ENCODE results near the gene FAM210B. TPM values are rescaled to one million over a fixed set of nuclear protein-coding genes. Genes with fewer than 3 reads are reported as not detected.

The FAM210B gene
- total and polyA plus RNA-seq, 10 of the 15 experiments (the other 5 are each of a cell fraction or from before 2014, with no cell fraction given), result 0.13 to 1.4 (median 0.68) TPM

- Histone ChIP-seq H4K20me1 (ENCODE audit: control insufficient read depth, insufficient read depth) (no peaks in the 10 kb centered on the region), H3K4me1 (ENCODE audit: control insufficient read depth, insufficient read depth, low read length) (peaks cover 3% of the 10 kb centered on the region; the same call in 1 of the 2 replicates), H3K27me3 (replicated peaks in 1 of 2; ENCODE audit: control insufficient read depth in 2 of 2, insufficient read depth in 2 of 2, low read length in 1 of 2) (no peaks in the 10 kb centered on the region), H3K4me2 (ENCODE audit: control insufficient read depth, insufficient read depth) (peak within 1 kb of the TSS; percentile 98), H3K27ac (ENCODE audit: control insufficient read depth, insufficient read depth) (peak within 1 kb of the TSS; percentile 78), H3K36me3 (ENCODE audit: control insufficient read depth in 2 of 2, insufficient read depth in 2 of 2, low read length in 1 of 2) (peaks cover 5 to 11% of the 10 kb centered on the region in 2 experiments), H3K4me3 (peak within 1 kb of the TSS; percentile 99), H3K9ac (ENCODE audit: control insufficient read depth, insufficient read depth, low read length) (peak within 1 kb of the TSS; percentile 90), H2AFZ (ENCODE audit: control insufficient read depth, low read depth, low read length) (peak within 1 kb of the TSS; percentile 84), H3K9me3 (replicated peaks; ENCODE audit: control insufficient read depth, insufficient read depth, low read length) (no peaks in the 10 kb centered on the region), H3K79me2 (ENCODE audit: control insufficient read depth, insufficient read depth, low read length) (peaks cover 63% of the 10 kb centered on the region)
- DNase-seq (ENCODE audit: low read depth, low spot score) (peak; percentile 97), FAIRE-seq (peak; percentile 98), ATAC-seq (peak; percentile 92)
- intact Hi-C loops (cut with micrococcal nuclease; ENCODE audit: unreplicated experiment) (loop anchor here (2.0 kb wide), 1 partner anchor 76 kb away; the partner anchor contains the start of gene RTF2), in situ Hi-C loops (cut with MboI) (no loop called here)
- RAD21 ChIA-PET (ENCODE audit: unreplicated experiment), result interaction anchor here (1.5 to 2.5 kb wide), 4 partner anchors 20 to 77 kb away, joined by 4 to 9 read pairs (median 6); partner anchors contain the start of genes CASS4, FAM210B and RTF2
- SMC1A ChIA-PET (ENCODE audit: uncharacterized antibody, unreplicated experiment), result interaction anchor here (0.6 to 3.8 kb wide), 9 partner anchors 11 to 1390 kb away, joined by 3 to 14 read pairs (median 3); partner anchors contain the start of gene RTF2
- POLR2A ChIA-PET, result interaction anchor here (0.8 to 1.2 kb wide), 3 partner anchors 10 to 17 kb away, joined by 3 to 5 read pairs (median 4); no protein-coding TSS in a partner anchor
- TSS peak; percentile 75 for BruUV-seq (replicated peaks)
- CTCF ChIA-PET, result interaction anchor here (0.8 to 2.1 kb wide), 5 partner anchors 9 to 78 kb away, joined by 4 to 6 read pairs (median 4); partner anchors contain the start of gene CASS4
- under 1% methylated on average over 53 of the region's 53 CpGs for WGBS (ENCODE audit: insufficient coverage, insufficient replicate concordance, low lambda C conversion rate, missing lambda C conversion rate)
- TF ChIP-seq CBX3 (IDR thresholded peaks at IDR 0.05; ENCODE audit: borderline replicate concordance, low read depth) (no peak), ZNF384 (IDR thresholded peaks at IDR 0.05; ENCODE audit: borderline replicate concordance, low read depth, low read length) (no peak), CEBPB (IDR thresholded peaks at IDR 0.05; ENCODE audit: borderline replicate concordance in 1 of 2, low read depth in 2 of 2, low read length in 2 of 2) (peak in 1 of 2 experiments; percentile 86; a peak in 2 of 4 replicates), MYB (IDR thresholded peaks at IDR 0.05; ENCODE audit: borderline replicate concordance, low read depth, low read length) (no peak; the same call in 1 of the 2 replicates), ZNF592 (IDR thresholded peaks at IDR 0.05) (no peak)
- TF ChIP-seq, protein P1, sequence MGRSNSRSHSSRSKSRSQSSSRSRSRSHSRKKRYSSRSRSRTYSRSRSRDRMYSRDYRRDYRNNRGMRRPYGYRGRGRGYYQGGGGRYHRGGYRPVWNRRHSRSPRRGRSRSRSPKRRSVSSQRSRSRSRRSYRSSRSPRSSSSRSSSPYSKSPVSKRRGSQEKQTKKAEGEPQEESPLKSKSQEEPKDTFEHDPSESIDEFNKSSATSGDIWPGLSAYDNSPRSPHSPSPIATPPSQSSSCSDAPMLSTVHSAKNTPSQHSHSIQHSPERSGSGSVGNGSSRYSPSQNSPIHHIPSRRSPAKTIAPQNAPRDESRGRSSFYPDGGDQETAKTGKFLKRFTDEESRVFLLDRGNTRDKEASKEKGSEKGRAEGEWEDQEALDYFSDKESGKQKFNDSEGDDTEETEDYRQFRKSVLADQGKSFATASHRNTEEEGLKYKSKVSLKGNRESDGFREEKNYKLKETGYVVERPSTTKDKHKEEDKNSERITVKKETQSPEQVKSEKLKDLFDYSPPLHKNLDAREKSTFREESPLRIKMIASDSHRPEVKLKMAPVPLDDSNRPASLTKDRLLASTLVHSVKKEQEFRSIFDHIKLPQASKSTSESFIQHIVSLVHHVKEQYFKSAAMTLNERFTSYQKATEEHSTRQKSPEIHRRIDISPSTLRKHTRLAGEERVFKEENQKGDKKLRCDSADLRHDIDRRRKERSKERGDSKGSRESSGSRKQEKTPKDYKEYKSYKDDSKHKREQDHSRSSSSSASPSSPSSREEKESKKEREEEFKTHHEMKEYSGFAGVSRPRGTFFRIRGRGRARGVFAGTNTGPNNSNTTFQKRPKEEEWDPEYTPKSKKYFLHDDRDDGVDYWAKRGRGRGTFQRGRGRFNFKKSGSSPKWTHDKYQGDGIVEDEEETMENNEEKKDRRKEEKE (IDR thresholded peaks at IDR 0.05), result no peak
- TF ChIP-seq, protein P2, sequence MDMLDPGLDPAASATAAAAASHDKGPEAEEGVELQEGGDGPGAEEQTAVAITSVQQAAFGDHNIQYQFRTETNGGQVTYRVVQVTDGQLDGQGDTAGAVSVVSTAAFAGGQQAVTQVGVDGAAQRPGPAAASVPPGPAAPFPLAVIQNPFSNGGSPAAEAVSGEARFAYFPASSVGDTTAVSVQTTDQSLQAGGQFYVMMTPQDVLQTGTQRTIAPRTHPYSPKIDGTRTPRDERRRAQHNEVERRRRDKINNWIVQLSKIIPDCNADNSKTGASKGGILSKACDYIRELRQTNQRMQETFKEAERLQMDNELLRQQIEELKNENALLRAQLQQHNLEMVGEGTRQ (IDR thresholded peaks at IDR 0.05; ENCODE audit: borderline replicate concordance, low read depth, low read length), result no peak
- TF ChIP-seq, protein P3, sequence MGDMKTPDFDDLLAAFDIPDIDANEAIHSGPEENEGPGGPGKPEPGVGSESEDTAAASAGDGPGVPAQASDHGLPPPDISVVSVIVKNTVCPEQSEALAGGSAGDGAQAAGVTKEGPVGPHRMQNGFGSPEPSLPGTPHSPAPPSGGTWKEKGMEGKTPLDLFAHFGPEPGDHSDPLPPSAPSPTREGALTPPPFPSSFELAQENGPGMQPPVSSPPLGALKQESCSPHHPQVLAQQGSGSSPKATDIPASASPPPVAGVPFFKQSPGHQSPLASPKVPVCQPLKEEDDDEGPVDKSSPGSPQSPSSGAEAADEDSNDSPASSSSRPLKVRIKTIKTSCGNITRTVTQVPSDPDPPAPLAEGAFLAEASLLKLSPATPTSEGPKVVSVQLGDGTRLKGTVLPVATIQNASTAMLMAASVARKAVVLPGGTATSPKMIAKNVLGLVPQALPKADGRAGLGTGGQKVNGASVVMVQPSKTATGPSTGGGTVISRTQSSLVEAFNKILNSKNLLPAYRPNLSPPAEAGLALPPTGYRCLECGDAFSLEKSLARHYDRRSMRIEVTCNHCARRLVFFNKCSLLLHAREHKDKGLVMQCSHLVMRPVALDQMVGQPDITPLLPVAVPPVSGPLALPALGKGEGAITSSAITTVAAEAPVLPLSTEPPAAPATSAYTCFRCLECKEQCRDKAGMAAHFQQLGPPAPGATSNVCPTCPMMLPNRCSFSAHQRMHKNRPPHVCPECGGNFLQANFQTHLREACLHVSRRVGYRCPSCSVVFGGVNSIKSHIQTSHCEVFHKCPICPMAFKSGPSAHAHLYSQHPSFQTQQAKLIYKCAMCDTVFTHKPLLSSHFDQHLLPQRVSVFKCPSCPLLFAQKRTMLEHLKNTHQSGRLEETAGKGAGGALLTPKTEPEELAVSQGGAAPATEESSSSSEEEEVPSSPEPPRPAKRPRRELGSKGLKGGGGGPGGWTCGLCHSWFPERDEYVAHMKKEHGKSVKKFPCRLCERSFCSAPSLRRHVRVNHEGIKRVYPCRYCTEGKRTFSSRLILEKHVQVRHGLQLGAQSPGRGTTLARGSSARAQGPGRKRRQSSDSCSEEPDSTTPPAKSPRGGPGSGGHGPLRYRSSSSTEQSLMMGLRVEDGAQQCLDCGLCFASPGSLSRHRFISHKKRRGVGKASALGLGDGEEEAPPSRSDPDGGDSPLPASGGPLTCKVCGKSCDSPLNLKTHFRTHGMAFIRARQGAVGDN (IDR thresholded peaks at IDR 0.05), result 0 out of 2 replicates have a peak, but pooled peaks have one; percentile 40
These were observed 33.5 kb downstream of the FAM210B start, which contains the start of the genes AURKA and CSTF1 for GRCh38 chr20:56392132-56392880. Gene AURKA (minus strand): TSS chr20:56392215. CDS start chr20:56388197, 4,018 bp downstream. Gene CSTF1 (plus strand): TSS chr20:56392645. CDS start chr20:56395553, 2,908 bp downstream.
